Stimulated activated CD4-positive, alpha-beta T cell treated with anti-CD3 and anti-CD28 coated beads, Interleukin-4, amount 100 ng/mL, for 1 hour (primary cell): ENCODE data around the gene GPR82.
"Not testable (repeated sequence)": the region's sequence is repeated elsewhere in the genome, so short reads cannot be mapped to it uniquely, and the experiment has no call there.

ENCODE experiments used
- DNase-seq: peaks from one replicate; pipeline ENCODE4 v3.0.0-alpha.2; 2020

The GPR82 gene, protein sequence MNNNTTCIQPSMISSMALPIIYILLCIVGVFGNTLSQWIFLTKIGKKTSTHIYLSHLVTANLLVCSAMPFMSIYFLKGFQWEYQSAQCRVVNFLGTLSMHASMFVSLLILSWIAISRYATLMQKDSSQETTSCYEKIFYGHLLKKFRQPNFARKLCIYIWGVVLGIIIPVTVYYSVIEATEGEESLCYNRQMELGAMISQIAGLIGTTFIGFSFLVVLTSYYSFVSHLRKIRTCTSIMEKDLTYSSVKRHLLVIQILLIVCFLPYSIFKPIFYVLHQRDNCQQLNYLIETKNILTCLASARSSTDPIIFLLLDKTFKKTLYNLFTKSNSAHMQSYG

GRCh38 chrX:41723826-41724225 is at the start of gene GPR82:
TSS of gene GPR82 (plus strand) at chrX:41724181. CDS start at chrX:41727027, 2,846 bp downstream.
- no peak for DNase-seq

GRCh38 chrX:41676361-41676760 is 47.6 kb upstream of the GPR82 start:
- DNase-seq, result not testable (repeated sequence)

GRCh38 chrX:41677183-41678060 is 46.6 kb upstream of the GPR82 start:
- DNase-seq, result no peak

DNA sequence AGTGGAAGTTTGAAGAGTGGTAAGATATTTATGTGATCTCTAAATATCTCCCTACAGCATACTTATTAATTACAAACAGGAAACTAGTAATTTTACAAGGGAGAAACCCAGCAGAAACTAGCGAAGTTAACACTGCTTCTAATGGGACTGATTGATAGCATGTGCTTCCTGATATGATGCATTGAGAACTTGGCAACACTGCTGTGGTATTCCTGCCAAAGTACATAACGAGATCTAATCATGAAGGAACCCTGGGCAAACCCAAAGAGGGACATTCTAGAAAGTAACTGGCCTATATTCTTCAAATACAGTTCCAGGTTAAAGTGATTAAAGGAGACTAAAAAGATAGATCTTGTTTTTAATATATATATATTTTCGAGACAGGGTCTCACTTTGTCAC is 39.8 kb upstream of the GPR82 start:
- DNase-seq, result no peak

DNA sequence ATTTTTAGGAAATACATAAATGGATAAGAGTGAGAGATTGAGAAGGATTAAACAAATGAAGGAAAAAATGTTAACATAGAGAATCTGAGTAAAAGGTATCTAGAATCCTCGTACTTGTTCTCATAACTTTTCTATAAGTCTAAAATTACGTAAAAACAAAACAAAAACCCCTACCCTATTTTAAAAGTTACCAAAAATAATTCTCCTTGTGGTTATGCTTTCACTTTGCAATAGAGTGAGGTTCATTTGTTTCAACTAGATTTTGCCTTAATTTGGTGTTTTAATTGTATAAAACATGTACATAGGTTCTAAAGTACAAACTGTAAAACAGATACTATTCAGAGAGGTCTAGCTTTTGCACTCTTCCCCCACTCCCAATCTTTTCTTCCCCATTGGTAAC is 39.0 kb upstream of the GPR82 start:
- no peak for DNase-seq

GRCh38 chrX:41686788-41687187 is 37.2 kb upstream of the GPR82 start:
- DNase-seq, result no peak

- no peak for DNase-seq
Observed at GRCh38 chrX:41688156-41688555, 35.8 kb upstream of the GPR82 start.

GRCh38 chrX:41688835-41689234 is 35.1 kb upstream of the GPR82 start, which contains the start of gene GPR34:
TSS of gene GPR34 (plus strand) at chrX:41688973. CDS start at chrX:41695634, 6,661 bp downstream.
- DNase-seq, result no peak

GRCh38 chrX:41689711-41690110 is 34.3 kb upstream of the GPR82 start:
- no peak for DNase-seq

GRCh38 chrX:41692162-41692749 is 31.7 kb upstream of the GPR82 start:
- no peak for DNase-seq

- DNase-seq, result no peak
Observed at GRCh38 chrX:41693024-41693423, 31.0 kb upstream of the GPR82 start.

- no peak for DNase-seq
Observed at GRCh38 chrX:41695426-41695825, 28.6 kb upstream of the GPR82 start.

GRCh38 chrX:41703574-41704029 is 20.4 kb upstream of the GPR82 start:
- DNase-seq, result no peak

DNA sequence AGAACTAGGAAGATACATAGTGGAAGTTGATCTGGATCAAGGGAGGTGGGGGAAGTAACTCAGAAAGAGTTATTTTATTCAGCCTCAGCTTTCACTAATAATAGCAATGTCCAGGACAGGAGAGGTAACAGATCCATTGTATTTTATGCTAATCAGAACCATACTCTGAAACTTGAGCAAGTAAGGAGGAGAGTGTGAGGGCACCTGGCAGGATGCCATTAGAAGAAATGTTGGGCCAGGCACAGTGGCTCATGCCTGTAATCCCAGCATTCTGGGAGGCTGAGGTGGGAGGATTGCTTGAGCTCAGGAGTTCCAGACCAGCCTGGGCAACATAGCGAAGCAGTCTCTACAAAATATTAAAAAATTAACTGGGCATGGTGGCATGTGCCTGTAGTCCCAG is 18.9 kb upstream of the GPR82 start:
- DNase-seq, result no peak

DNA sequence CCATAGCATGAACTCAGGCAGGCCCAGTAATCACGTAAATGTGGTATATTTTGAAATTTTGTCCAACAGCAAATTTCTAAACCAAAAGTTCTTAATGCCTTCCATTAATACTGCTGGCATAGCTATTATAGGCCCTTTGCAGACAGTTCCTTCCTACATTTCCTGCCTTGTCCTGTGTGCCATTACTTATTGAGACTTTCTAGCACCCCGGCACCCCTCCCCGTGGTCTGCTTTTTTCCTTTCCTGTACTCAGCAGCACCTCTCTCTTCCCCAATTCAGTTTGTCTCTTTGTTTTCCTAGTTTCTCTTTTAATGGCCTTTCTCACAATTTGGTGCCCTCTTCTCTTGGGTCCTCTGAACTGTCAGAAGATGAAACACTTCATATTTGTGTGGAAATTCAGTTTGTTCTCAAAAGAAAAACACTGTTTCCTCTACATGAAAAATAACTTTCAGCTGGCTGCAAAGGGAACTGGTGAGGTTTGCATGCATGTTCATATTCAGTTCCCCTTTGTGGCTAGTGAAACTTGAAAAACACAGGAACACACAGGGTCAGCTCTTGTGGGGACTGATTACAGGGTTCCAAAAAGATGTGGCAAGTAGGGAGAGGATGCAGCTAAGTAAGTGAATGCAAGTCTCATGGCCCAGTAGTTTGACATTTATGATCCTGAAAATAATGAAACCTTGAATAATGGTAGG is 18.2 kb upstream of the GPR82 start:
- no peak for DNase-seq

GRCh38 chrX:41707218-41707617 is 16.8 kb upstream of the GPR82 start:
- no peak for DNase-seq

DNA sequence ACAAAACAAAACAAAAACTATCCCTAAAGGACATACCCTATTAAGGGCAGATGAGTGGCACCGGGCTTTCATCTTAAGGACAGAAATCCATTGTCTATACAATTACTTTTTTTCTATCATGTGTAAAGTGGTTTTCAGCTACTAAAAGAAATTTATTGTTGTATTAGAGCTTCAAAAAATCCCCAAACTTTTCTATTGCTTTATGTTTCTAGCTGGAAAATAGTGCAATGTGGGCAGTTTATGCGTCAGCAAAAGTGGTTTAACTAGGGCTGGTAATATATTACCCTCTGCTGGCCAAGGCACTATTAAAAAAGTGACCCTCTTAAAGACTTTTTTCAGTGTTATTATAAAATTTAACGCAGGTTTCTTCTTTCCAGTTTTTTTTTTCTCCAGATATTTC is 15.5 kb upstream of the GPR82 start:
- DNase-seq, result no peak

DNA sequence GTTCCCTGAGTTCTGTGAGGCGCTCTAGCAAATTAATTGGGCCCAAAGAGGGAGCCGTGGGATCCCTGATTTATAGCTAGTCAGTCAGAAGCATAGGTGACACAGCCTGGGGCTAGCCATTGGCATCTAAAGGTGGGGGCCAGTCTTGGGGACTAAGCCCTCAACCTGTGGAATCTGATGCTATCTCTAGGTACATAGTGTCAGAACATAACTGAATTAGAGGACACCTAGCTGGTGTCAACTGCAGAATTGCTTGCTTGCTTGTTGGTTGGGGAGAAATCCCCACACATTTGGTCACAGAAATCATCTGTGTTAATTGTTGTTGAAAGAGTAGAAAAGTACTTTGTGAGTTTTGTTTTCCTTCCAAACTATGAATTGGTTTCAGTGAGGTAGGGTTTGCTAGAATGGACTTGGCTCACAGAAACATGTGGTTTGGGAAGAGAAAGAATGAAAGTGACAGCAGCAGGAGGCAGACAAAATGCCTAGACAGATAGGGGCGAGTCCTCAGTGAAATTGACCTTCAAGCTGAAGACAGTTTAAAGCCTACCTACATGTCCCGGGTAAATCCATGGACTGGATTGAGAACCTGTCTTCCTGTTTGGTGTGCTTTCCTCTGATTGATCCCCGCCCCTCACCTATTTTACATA is 12.8 kb upstream of the GPR82 start:
- DNase-seq, result no peak

- no peak for DNase-seq
Observed at GRCh38 chrX:41716222-41716621, 7.8 kb upstream of the GPR82 start.

DNA sequence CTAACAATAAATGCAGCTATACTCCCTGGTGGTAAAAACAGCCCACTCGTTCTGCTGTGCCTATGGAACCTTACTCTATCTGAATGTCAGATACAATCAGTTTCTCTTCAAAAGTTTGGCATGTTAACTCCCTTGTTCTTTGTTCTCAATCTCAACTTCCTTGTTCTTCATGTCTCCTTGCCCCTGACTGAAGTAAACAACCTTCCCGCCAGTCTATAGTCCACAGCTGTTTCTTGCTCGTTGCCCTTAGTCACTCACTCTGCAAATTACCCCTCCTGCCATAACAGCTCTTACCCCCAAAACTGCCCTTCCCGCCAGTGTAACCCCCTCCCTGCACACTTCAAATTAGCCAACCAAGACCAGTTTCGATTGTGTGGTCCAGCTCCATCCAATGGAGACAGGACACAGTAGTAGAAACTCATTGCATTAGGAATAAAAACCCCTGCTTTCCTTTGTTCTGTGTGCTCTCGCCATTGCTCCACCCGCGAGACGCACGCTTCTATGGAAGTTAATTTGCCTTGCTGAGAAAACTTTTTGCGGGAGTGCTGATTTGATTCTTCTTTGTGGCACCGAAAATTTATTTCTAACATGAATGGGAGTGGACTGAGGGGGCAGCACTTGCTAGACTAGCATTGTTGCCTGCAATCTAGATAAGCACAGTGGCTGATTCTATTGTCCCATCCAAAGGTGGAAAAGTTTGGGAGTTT is 7.1 kb upstream of the GPR82 start:
- no peak for DNase-seq

GRCh38 chrX:41718481-41719235 is 5.3 kb upstream of the GPR82 start:
- no peak for DNase-seq
